Kidney (tissue), 14 donors: ENCODE data around the gene FAM193B. TPM values are rescaled to one million over a fixed set of nuclear protein-coding genes. Genes with fewer than 3 reads are reported as not detected.

Experiments
- DNase-seq, 5 donors: peaks; one replicate each; pipeline ENCODE4 v3.0.0-alpha.2; 2013 to 2020
- FAIRE-seq: peaks from 2 replicates; lab custom pipeline; 2012; peaks lifted over from hg19 to GRCh38; lab: Jason Lieb, UNC
- H3K27ac ChIP-seq, 2 donors: one replicate each; pipeline ENCODE4 v1.7.0; 2013; ENCODE audit warnings: low read depth in 2 of 2, low read length in 2 of 2, inconsistent platforms in 1 of 2
- H3K27me3 ChIP-seq: one replicate; pipeline ENCODE4 v1.7.1; 2013; ENCODE audit warnings: low read length, inconsistent platforms; ENCODE audit not compliant: control insufficient read depth, insufficient read depth
- H3K36me3 ChIP-seq, 3 donors: one replicate each; pipeline versions ENCODE4 v1.7.0 to v1.7.1; 2013; ENCODE audit warnings: low read length in 3 of 3, control low read depth in 1 of 3, inconsistent platforms in 1 of 3; ENCODE audit not compliant: insufficient read depth in 3 of 3, control insufficient read depth in 2 of 3
- H3K4me1 ChIP-seq, 3 donors: one replicate each; pipeline versions ENCODE4 v1.7.0 to v1.7.1; 2013; ENCODE audit warnings: low read length in 3 of 3, inconsistent platforms in 1 of 3, low read depth in 1 of 3; ENCODE audit not compliant: control insufficient read depth in 2 of 3, insufficient read depth in 2 of 3
- H3K4me3 ChIP-seq, 3 donors: one replicate each; pipeline versions ENCODE4 v1.7.0 to v1.8.1; 2013; ENCODE audit warnings: low read length in 3 of 3, control low read depth in 1 of 3, inconsistent platforms in 1 of 3
- H3K9ac ChIP-seq, 3 donors: one replicate each; pipeline versions ENCODE4 v1.7.0 to v1.7.1; 2013; ENCODE audit warnings: low read length in 3 of 3, control low read depth in 1 of 3, inconsistent platforms in 1 of 3
- H3K9me3 ChIP-seq, 3 donors: one replicate each; pipeline versions ENCODE4 v1.7.0 to v1.7.1; 2013; ENCODE audit warnings: low read length in 3 of 3, control low read depth in 1 of 3, inconsistent platforms in 1 of 3; ENCODE audit not compliant: control insufficient read depth in 2 of 3, insufficient read depth in 1 of 3
- CTCF ChIP-seq: IDR thresholded peaks from 3 replicates; pipeline ENCODE4 v1.5.1; 2012; ENCODE audit warnings: mild to moderate bottlenecking, moderate library complexity, borderline replicate concordance; ENCODE audit not compliant: insufficient read depth; ENCODE audit errors: extremely low read depth
- intact Hi-C: fragments of 100-400 bp; cut with DNase I; formaldehyde crosslinking; loops from one replicate; pipeline ENCODE4 v1.11.1; 2022
- polyA plus RNA-seq: library from polyadenylated mRNA; stranded (reverse); fragments of 350-450 nt; fragmentation: Illumina TruSeq; extraction: RNeasy Lipid Tissue Mini Kit (QIAGEN cat#74804); gene quantifications from one replicate; pipeline ENCODE4 v1.2.3, GENCODE V29; 2014; ENCODE audit warnings: low read depth, low replicate concordance; ENCODE audit not compliant: insufficient read depth
- total RNA-seq: library from RNA; stranded (reverse); fragmentation: NEBNext Ultra II Directional; extraction: Animal tissue kit (Norgen Biotek cat#: 25700); gene quantifications from one replicate; pipeline ENCODE4 v1.2.1, GENCODE V29; 2021
- donor health status: control.
- donor health status: control.
- donor health status: control.
- donor health status: control.
- donor health status: control.
- donor health status: DM: yes; HTN: yes; CAD: no.
- donor health status: Normal renal cell carcinoma (clear cell type).

Gene FAM193B
- total and polyA plus RNA-seq, 2 donors from 2014 or later, result 61.0 to 77.8 TPM

- no peaks in the 10 kb centered on the region for H3K27me3 ChIP-seq
- H3K9ac ChIP-seq, result no peak overlapping the region
- H3K9me3 ChIP-seq, result no peaks in the 10 kb centered on the region
- TF ChIP-seq CTCF, result no peak
- intact Hi-C loops, result no loop called here
- H3K36me3 ChIP-seq, result no peaks in the 10 kb centered on the region
- DNase-seq (no peak), FAIRE-seq (no peak)
- H3K4me1 ChIP-seq, result peaks cover 0 to 5% (median 3%) of the 10 kb centered on the region in 3 donors
- H3K4me3 ChIP-seq, result no peak overlapping the region
- no peak overlapping the region for H3K27ac ChIP-seq
Measured at GRCh38 chr5:177502886-177503285, 51.5 kb downstream of the FAM193B start.

- FAIRE-seq, result no peak
Measured at GRCh38 chr5:177501874-177502678, 52.3 kb downstream of the FAM193B start.

GRCh38 chr5:177500685-177501522 is 53.5 kb downstream of the FAM193B start:
- intact Hi-C loops, result no loop called here
- Histone ChIP-seq H3K4me3 (no peak overlapping the region), H3K36me3 (no peaks in the 10 kb centered on the region), H3K9me3 (no peaks in the 10 kb centered on the region), H3K27me3 (no peaks in the 10 kb centered on the region), H3K9ac (no peak overlapping the region), H3K27ac (no peak overlapping the region), H3K4me1 (peaks cover 0 to 9% (median 3%) of the 10 kb centered on the region in 3 donors)
- FAIRE-seq (no peak), DNase-seq (peak; percentile 91 to 96 (median 93))
- peak; percentile 89 for TF ChIP-seq CTCF

More at GRCh38 chr5:177501874-177502678, 52.3 kb downstream of the FAM193B start:
- Histone ChIP-seq H3K4me3 (no peak overlapping the region), H3K4me1 (peaks cover 0 to 5% (median 3%) of the 10 kb centered on the region in 3 donors), H3K9ac (no peak overlapping the region), H3K9me3 (no peaks in the 10 kb centered on the region), H3K27me3 (no peaks in the 10 kb centered on the region), H3K27ac (no peak overlapping the region), H3K36me3 (no peaks in the 10 kb centered on the region)
- intact Hi-C loops, result no loop called here
- TF ChIP-seq CTCF, result no peak
- DNase-seq, result no peak
